Liver (tissue), 9 donors: ENCODE data around the gene SLA2. TPM values are rescaled to one million over a fixed set of nuclear protein-coding genes. Genes with fewer than 3 reads are reported as not detected.

Experiments used
- DNase-seq: peaks from one replicate; pipeline ENCODE4 v3.0.0-alpha.2; 2017; ENCODE audit warnings: low spot score
- H3K27ac ChIP-seq, 2 donors: one replicate each; pipeline ENCODE4 v1.7.0; 2013; ENCODE audit warnings: inconsistent platforms in 2 of 2, low read length in 2 of 2, control low read depth in 1 of 2, low read depth in 1 of 2, mild to moderate bottlenecking in 1 of 2
- H3K27me3 ChIP-seq, 4 donors: one replicate each; pipeline versions ENCODE4 v1.6.1 to v1.7.0; 2013; ENCODE audit warnings: low read length in 3 of 4, inconsistent platforms in 1 of 4, mild to moderate bottlenecking in 1 of 4, moderate library complexity in 1 of 4; ENCODE audit not compliant: control insufficient read depth in 4 of 4, insufficient read depth in 4 of 4
- H3K36me3 ChIP-seq, 4 donors: one replicate each; pipeline versions ENCODE4 v1.6.1 to v1.7.0; 2013; ENCODE audit warnings: low read length in 3 of 4, mild to moderate bottlenecking in 3 of 4, low read depth in 1 of 4, moderate library complexity in 1 of 4; ENCODE audit not compliant: control insufficient read depth in 4 of 4, insufficient read depth in 3 of 4
- H3K4me1 ChIP-seq, 4 donors: one replicate each; pipeline versions ENCODE4 v1.6.1 to v1.7.0; 2013; ENCODE audit warnings: low read length in 3 of 4, mild to moderate bottlenecking in 3 of 4, moderate library complexity in 1 of 4; ENCODE audit not compliant: control insufficient read depth in 4 of 4, insufficient read depth in 4 of 4
- H3K4me3 ChIP-seq, 3 donors: one replicate each; pipeline versions ENCODE4 v1.6.1 to v1.7.0; 2013; ENCODE audit warnings: low read length in 3 of 3, control low read depth in 1 of 3, low read depth in 1 of 3, mild to moderate bottlenecking in 1 of 3
- H3K9ac ChIP-seq, 2 donors: one replicate each; pipeline ENCODE4 v1.7.0; 2013; ENCODE audit warnings: low read length in 2 of 2, mild to moderate bottlenecking in 2 of 2, moderate library complexity in 2 of 2, control low read depth in 1 of 2, low read depth in 1 of 2
- H3K9me3 ChIP-seq, 4 donors: one replicate each; pipeline versions ENCODE4 v1.6.1 to v1.7.0; 2013; ENCODE audit warnings: low read length in 3 of 4; ENCODE audit not compliant: control insufficient read depth in 4 of 4
- CTCF ChIP-seq: fragments of 150-350 bp; IDR thresholded peaks from 2 replicates; pipeline ENCODE4 v1.5.1; 2017; ENCODE audit warnings: improper control_type of control experiment, low read depth, low read length; ENCODE audit not compliant: missing input control
- EGR1 ChIP-seq, 2 donors: IDR thresholded peaks; 2 replicates each; pipeline ENCODE4 v1.6.1; 2016 to 2018; ENCODE audit warnings: antibody characterized with exemption in 2 of 2, low read depth in 2 of 2
- FOXA1 ChIP-seq: IDR thresholded peaks from 2 replicates; pipeline ENCODE4 v1.6.1; 2016; ENCODE audit warnings: antibody characterized with exemption
- FOXA2 ChIP-seq: IDR thresholded peaks from 2 replicates; pipeline ENCODE4 v1.6.1; 2016; ENCODE audit warnings: antibody characterized with exemption
- GABPA ChIP-seq, 2 donors: IDR thresholded peaks in 1 of 2; conservative IDR thresholded peaks in 1 of 2; 2 replicates each; pipeline ENCODE4 v1.6.1; 2016; ENCODE audit warnings: antibody characterized with exemption in 2 of 2, mild to moderate bottlenecking in 1 of 2, moderate library complexity in 1 of 2
- HNF4A ChIP-seq, 2 donors: conservative IDR thresholded peaks; 2 replicates each; pipeline ENCODE4 v1.6.1; 2016; ENCODE audit warnings: antibody characterized with exemption in 2 of 2, mild to moderate bottlenecking in 2 of 2
- HNF4G ChIP-seq: IDR thresholded peaks from 2 replicates; pipeline ENCODE4 v1.6.1; 2016; ENCODE audit warnings: antibody characterized with exemption
- JUND ChIP-seq, 2 donors: IDR thresholded peaks; 2 replicates each; pipeline ENCODE4 v1.6.1; 2016; ENCODE audit warnings: antibody characterized with exemption in 2 of 2
- RAD21 ChIP-seq, 2 donors: IDR thresholded peaks; 2 replicates each; pipeline ENCODE4 v1.6.1; 2016; ENCODE audit warnings: antibody characterized with exemption in 2 of 2, mild to moderate bottlenecking in 2 of 2
- REST ChIP-seq: IDR thresholded peaks from 2 replicates; pipeline ENCODE4 v1.6.1; 2016; ENCODE audit warnings: antibody characterized with exemption, mild to moderate bottlenecking
- RXRA ChIP-seq, 2 donors: IDR thresholded peaks; 2 replicates each; pipeline ENCODE4 v1.6.1; 2017 to 2018; ENCODE audit warnings: antibody characterized with exemption in 2 of 2, mild to moderate bottlenecking in 1 of 2
- SP1 ChIP-seq: IDR thresholded peaks from 2 replicates; pipeline ENCODE4 v1.6.1; 2018; ENCODE audit warnings: antibody characterized with exemption, mild to moderate bottlenecking
- TAF1 ChIP-seq: conservative IDR thresholded peaks from 2 replicates; pipeline ENCODE4 v1.6.1; 2016; ENCODE audit warnings: antibody characterized with exemption, mild to moderate bottlenecking
- YY1 ChIP-seq: IDR thresholded peaks from 2 replicates; pipeline ENCODE4 v1.6.1; 2016; ENCODE audit warnings: antibody characterized with exemption, mild to moderate bottlenecking
- WGBS: extraction: QIAGEN DNeasy Blood & Tissue Kit; methylation state at CpG from one replicate; pipeline ENCODE4 v1.1.7; 2013; 5-methylcytosine and 5-hydroxymethylcytosine counted together
- polyA plus RNA-seq, 2 donors: library from polyadenylated mRNA; stranded (reverse) in 1 of 2; unstranded in 1 of 2; fragments of 200-250 nt in 1 of 2; fragments of >200 nt in 1 of 2; fragmentation: Nextera tagmentation in 1 of 2; extraction: Ambion mirVana in 1 of 2; gene quantifications; one replicate each; pipeline versions ENCODE4 v1.2.1 to v1.2.3, GENCODE V29; 2013 to 2015
- total RNA-seq, 2 donors: library from RNA; depleted of rRNA; stranded (reverse); fragments of >200 nt; gene quantifications; one replicate each; pipeline ENCODE4 v1.2.3, GENCODE V29; 2014
- TF ChIP-seq, protein P1 (sequence below): IDR thresholded peaks from 2 replicates; pipeline ENCODE4 v1.6.1; 2016; ENCODE audit warnings: antibody characterized with exemption
- donor health status: healthy.
- donor health status: healthy.
- donor health status: healthy.
- donor health status: healthy.
- donor health status: healthy.

SLA2 gene
- total and polyA plus RNA-seq, 4 donors = 0.18 to 1.6 (median 0.41) TPM

GRCh38 chr20:36633285-36633772, 12.7 kb downstream of the SLA2 start:
- WGBS = 89% methylated on average over 9 of the region's 9 CpGs
- H3K9me3 ChIP-seq = no peaks in the 10 kb centered on the region
- TF ChIP-seq SP1 = no peak
- TF ChIP-seq JUND (IDR thresholded peaks at IDR 0.05) = no peak
- TF ChIP-seq CTCF = no peak
- TF ChIP-seq REST = no peak
- TF ChIP-seq TAF1 = no peak
- TF ChIP-seq RXRA (IDR thresholded peaks at IDR 0.05) = no peak
- TF ChIP-seq, protein P1, sequence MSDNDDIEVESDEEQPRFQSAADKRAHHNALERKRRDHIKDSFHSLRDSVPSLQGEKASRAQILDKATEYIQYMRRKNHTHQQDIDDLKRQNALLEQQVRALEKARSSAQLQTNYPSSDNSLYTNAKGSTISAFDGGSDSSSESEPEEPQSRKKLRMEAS = no peak
- TF ChIP-seq GABPA (IDR thresholded peaks at IDR 0.05 in 1 of 2, conservative IDR thresholded peaks at IDR 0.05 in 1 of 2) = no peak
- no peak for TF ChIP-seq RAD21 (IDR thresholded peaks at IDR 0.05)
- no peak for TF ChIP-seq HNF4A (conservative IDR thresholded peaks at IDR 0.05)
- TF ChIP-seq HNF4G = no peak
- TF ChIP-seq EGR1 (IDR thresholded peaks at IDR 0.05; ENCODE audit: low read depth in 2 of 2) = no peak
- TF ChIP-seq FOXA2 = no peak

GRCh38 chr20:36632487-36633284, 13.3 kb downstream of the SLA2 start:
- H3K4me3 ChIP-seq = no peak overlapping the region
- no peaks in the 10 kb centered on the region for H3K27me3 ChIP-seq
- WGBS = 88% methylated on average over 14 of the region's 14 CpGs
- TF ChIP-seq YY1 = no peak
- no peak for TF ChIP-seq FOXA1
- no peak for TF ChIP-seq EGR1 (IDR thresholded peaks at IDR 0.05; ENCODE audit: low read depth in 2 of 2)
- TF ChIP-seq RAD21 (IDR thresholded peaks at IDR 0.05) = no peak
- no peak for TF ChIP-seq JUND (IDR thresholded peaks at IDR 0.05)
- no peak overlapping the region for H3K9ac ChIP-seq
- H3K9me3 ChIP-seq = no peaks in the 10 kb centered on the region
- DNase-seq = no peak
- H3K36me3 ChIP-seq = no peaks in the 10 kb centered on the region
- no peak overlapping the region for H3K27ac ChIP-seq
- H3K4me1 ChIP-seq = no peaks in the 10 kb centered on the region

More at GRCh38 chr20:36633285-36633772, 12.7 kb downstream of the SLA2 start:
- H3K9ac ChIP-seq = no peak overlapping the region
- no peak overlapping the region for H3K27ac ChIP-seq
- no peaks in the 10 kb centered on the region for H3K27me3 ChIP-seq
- no peak overlapping the region for H3K4me3 ChIP-seq
- DNase-seq = no peak
- H3K36me3 ChIP-seq = no peaks in the 10 kb centered on the region
- H3K4me1 ChIP-seq = no peaks in the 10 kb centered on the region
